GM21515 (cell line): ENCODE data around the gene ATXN7L3.

Source experiments
- ATAC-seq: cut with Tn5 transposase; IDR thresholded peaks from one replicate; pipeline ENCODE4 v1.9.1; 2021; ENCODE audit not compliant: unreplicated experiment

ATXN7L3 gene

GRCh38 chr17:44202756-44203155 lies 3.1 kb upstream of the ATXN7L3 start:
- no peak for ATAC-seq

- no peak for ATAC-seq
Observed at GRCh38 chr17:44200478-44201155, 933 bp upstream of the ATXN7L3 start.

- peak; percentile 15 for ATAC-seq
Observed at GRCh38 chr17:44198721-44199552, 747 bp downstream of the ATXN7L3 start.

GRCh38 chr17:44197980-44198720 lies 1.5 kb downstream of the ATXN7L3 start:
- no peak for ATAC-seq

GRCh38 chr17:44197107-44197506 lies 2.6 kb downstream of the ATXN7L3 start:
- ATAC-seq: no peak

- no peak for ATAC-seq
Observed at GRCh38 chr17:44193326-44194084, 6.2 kb downstream of the ATXN7L3 start.

- no peak for ATAC-seq
Observed at GRCh38 chr17:44192750-44193149, 6.9 kb downstream of the ATXN7L3 start.

GRCh38 chr17:44191941-44192496 lies 7.7 kb downstream of the ATXN7L3 start:
- ATAC-seq: no peak

- ATAC-seq: no peak
Observed at GRCh38 chr17:44191369-44191768, 8.3 kb downstream of the ATXN7L3 start.

- no peak for ATAC-seq
Observed at GRCh38 chr17:44190481-44190880, 9.2 kb downstream of the ATXN7L3 start.

GRCh38 chr17:44188576-44189403 lies 10.9 kb downstream of the ATXN7L3 start:
- ATAC-seq: no peak

- ATAC-seq: peak; percentile 41
Observed at GRCh38 chr17:44187131-44187899, 12.4 kb downstream of the ATXN7L3 start.

GRCh38 chr17:44186307-44187130 lies 13.2 kb downstream of the ATXN7L3 start, which contains the start of gene TMUB2:
TSS of gene TMUB2 (plus strand) at chr17:44186972. CDS start at chr17:44187709, 737 bp downstream.
- ATAC-seq: peak; percentile 79

- ATAC-seq: no peak
Observed at GRCh38 chr17:44184212-44184810, 15.4 kb downstream of the ATXN7L3 start.

- no peak for ATAC-seq
Observed at GRCh38 chr17:44183024-44183423, 16.7 kb downstream of the ATXN7L3 start.

- ATAC-seq: no peak
Observed at GRCh38 chr17:44178133-44178532, 21.6 kb downstream of the ATXN7L3 start.

- no peak for ATAC-seq
Observed at GRCh38 chr17:44177640-44178039, 22.0 kb downstream of the ATXN7L3 start.
